H7 (cell line): Measurements from ENCODE around the gene ADI1. TPM values are rescaled to one million over a fixed set of nuclear protein-coding genes. Genes with fewer than 3 reads are reported as not detected.
"Not testable (repeated sequence)": the region's sequence is repeated elsewhere in the genome, so short reads cannot be mapped to it uniquely, and the experiment has no call there.

ENCODE experiments used
- DNase-seq: peaks from one replicate; pipeline ENCODE4 v3.0.0; 2012
- H3K27me3 ChIP-seq: 2 replicates; pipeline ENCODE4 v1.6.0; 2011; ENCODE audit warnings: mild to moderate bottlenecking, low read length; ENCODE audit not compliant: control insufficient read depth, insufficient read depth
- H3K36me3 ChIP-seq: replicated peaks from 2 replicates; pipeline ENCODE4 v1.5.1; 2011; ENCODE audit warnings: low read length; ENCODE audit not compliant: control insufficient read depth, insufficient read depth
- H3K4me3 ChIP-seq: 2 replicates; pipeline ENCODE4 v1.5.1; 2011; ENCODE audit warnings: low read depth, mild to moderate bottlenecking, control low read depth, low read length, moderate library complexity; ENCODE audit not compliant: insufficient read depth
- total RNA-seq: library from RNA; depleted of rRNA; stranded (reverse); fragments of >200 nt; shearing (Covaris generic); gene quantifications from 2 replicates; pipeline ENCODE4 v1.2.3, GENCODE V29; 2014

Gene ADI1
- total RNA-seq, 1 experiment from 2014 or later, result 21.0 TPM

- no peaks in the 10 kb centered on the region for H3K27me3 ChIP-seq
- no peaks in the 10 kb centered on the region for H3K36me3 ChIP-seq
- no peak overlapping the region for H3K4me3 ChIP-seq
- peak; percentile 88 for DNase-seq
These were observed 25.7 kb downstream of the ADI1 start for GRCh38 chr2:3493615-3494007.

GRCh38 chr2:3492951-3493614 is 26.2 kb downstream of the ADI1 start:
- Histone ChIP-seq H3K36me3 (no peaks in the 10 kb centered on the region), H3K27me3 (no peaks in the 10 kb centered on the region), H3K4me3 (no peak overlapping the region)
- DNase-seq, result peak; percentile 51

- not testable (repeated sequence) for H3K27me3 ChIP-seq, DNase-seq, H3K4me3 ChIP-seq, H3K36me3 ChIP-seq
These were observed 26.9 kb downstream of the ADI1 start for GRCh38 chr2:3492475-3492787.

- Histone ChIP-seq H3K27me3 (no peaks in the 10 kb centered on the region), H3K4me3 (no peak overlapping the region), H3K36me3 (no peaks in the 10 kb centered on the region)
- peak; percentile 36 for DNase-seq
These were observed 27.4 kb downstream of the ADI1 start for GRCh38 chr2:3491716-3492474.

- Histone ChIP-seq H3K36me3 (no peaks in the 10 kb centered on the region), H3K27me3 (no peaks in the 10 kb centered on the region), H3K4me3 (no peak overlapping the region)
- DNase-seq, result no peak
These were observed 28.0 kb downstream of the ADI1 start for GRCh38 chr2:3491306-3491705.

GRCh38 chr2:3490191-3491170 is 28.9 kb downstream of the ADI1 start:
- H3K36me3 ChIP-seq, result no peaks in the 10 kb centered on the region
- H3K4me3 ChIP-seq, result no peak overlapping the region
- no peaks in the 10 kb centered on the region for H3K27me3 ChIP-seq
- DNase-seq, result peak; percentile 51

- Histone ChIP-seq H3K4me3 (no peak overlapping the region), H3K36me3 (no peaks in the 10 kb centered on the region), H3K27me3 (no peaks in the 10 kb centered on the region)
- DNase-seq, result peak; percentile 35
These were observed 29.6 kb downstream of the ADI1 start for GRCh38 chr2:3489764-3490115.

GRCh38 chr2:3488855-3489763 is 30.2 kb downstream of the ADI1 start:
- DNase-seq, result peak; percentile 74
- Histone ChIP-seq H3K36me3 (no peaks in the 10 kb centered on the region), H3K4me3 (no peak overlapping the region), H3K27me3 (no peaks in the 10 kb centered on the region)

GRCh38 chr2:3488061-3488531 is 31.2 kb downstream of the ADI1 start:
- H3K27me3 ChIP-seq, result no peaks in the 10 kb centered on the region
- DNase-seq, result peak; percentile 20
- no peaks in the 10 kb centered on the region for H3K36me3 ChIP-seq
- H3K4me3 ChIP-seq, result no peak overlapping the region

GRCh38 chr2:3487432-3487831 is 31.9 kb downstream of the ADI1 start:
- DNase-seq, result peak; percentile 12
- Histone ChIP-seq H3K4me3 (no peak overlapping the region), H3K27me3 (no peaks in the 10 kb centered on the region), H3K36me3 (no peaks in the 10 kb centered on the region)

- H3K27me3 ChIP-seq, result no peaks in the 10 kb centered on the region
- peak; percentile 20 for DNase-seq
- no peaks in the 10 kb centered on the region for H3K36me3 ChIP-seq
- H3K4me3 ChIP-seq, result no peak overlapping the region
These were observed 32.3 kb downstream of the ADI1 start for GRCh38 chr2:3487028-3487425.

GRCh38 chr2:3486047-3487027 is 33.0 kb downstream of the ADI1 start:
- no peak overlapping the region for H3K4me3 ChIP-seq
- DNase-seq, result peak; percentile 30
- H3K27me3 ChIP-seq, result no peaks in the 10 kb centered on the region
- no peaks in the 10 kb centered on the region for H3K36me3 ChIP-seq

GRCh38 chr2:3485166-3485565 is 34.2 kb downstream of the ADI1 start:
- no peaks in the 10 kb centered on the region for H3K36me3 ChIP-seq
- no peak overlapping the region for H3K4me3 ChIP-seq
- no peaks in the 10 kb centered on the region for H3K27me3 ChIP-seq
- DNase-seq, result peak; percentile 34
